ENCODE data around the gene BRK1. TPM values are rescaled to one million over a fixed set of nuclear protein-coding genes. Genes with fewer than 3 reads are reported as not detected.
A peak's percentile ranks its signal among the peaks of the same experiment; 100 is the strongest.

The BRK1 gene
- total and polyA plus RNA-seq, 4 donors: 28.3 to 82.2 (median 67.9) TPM

DNA sequence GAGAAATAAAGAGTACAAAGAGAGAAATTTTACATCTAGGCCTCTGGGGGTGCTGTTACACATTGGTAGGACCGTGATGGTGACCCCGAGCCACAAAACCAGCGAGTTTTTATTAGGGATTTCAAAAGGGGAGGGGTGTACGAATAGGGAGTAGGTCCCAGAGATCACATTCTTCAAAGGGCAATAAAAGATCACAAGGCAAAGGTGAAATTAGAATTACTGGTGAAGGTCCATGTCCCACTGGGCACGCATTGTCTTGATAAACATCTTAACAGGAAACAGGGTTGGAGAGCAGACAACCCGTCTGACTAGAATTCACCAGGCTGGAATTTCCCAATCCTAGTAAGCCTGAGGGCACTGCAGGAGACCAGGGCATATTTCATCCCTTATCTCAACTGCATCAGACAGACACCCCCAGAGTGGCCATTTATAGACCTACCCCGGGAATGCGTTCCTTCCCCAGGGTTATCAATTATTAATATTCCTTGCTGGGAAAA is 53.6 kb downstream of the BRK1 start:
- DNase-seq (ENCODE audit: low spot score): no peak
- Histone ChIP-seq H3K4me3 (ENCODE audit: low read depth in 1 of 3, low read length in 3 of 3) (no peak overlapping the region), H3K9me3 (ENCODE audit: control insufficient read depth in 4 of 4, low read length in 3 of 4) (no peaks in the 10 kb centered on the region), H3K27ac (ENCODE audit: low read depth in 1 of 2, low read length in 2 of 2) (no peak overlapping the region), H3K4me1 (ENCODE audit: control insufficient read depth in 4 of 4, insufficient read depth in 4 of 4, low read length in 3 of 4) (peaks cover 0 to 7% (median 5%) of the 10 kb centered on the region in 4 donors), H3K27me3 (ENCODE audit: control insufficient read depth in 4 of 4, insufficient read depth in 4 of 4, low read length in 3 of 4) (no peaks in the 10 kb centered on the region), H3K36me3 (ENCODE audit: control insufficient read depth in 4 of 4, insufficient read depth in 3 of 4, low read depth in 1 of 4, low read length in 3 of 4) (no peaks in the 10 kb centered on the region), H3K9ac (ENCODE audit: low read depth in 1 of 2, low read length in 2 of 2) (no peak overlapping the region)
- TF ChIP-seq RAD21 (IDR thresholded peaks at IDR 0.05) (peak in 1 of 2 donors; percentile 36), NR2F2 (IDR thresholded peaks at IDR 0.05) (no peak)
- 84% methylated on average over 8 of the region's 8 CpGs for WGBS

- no peak overlapping the region for H3K9ac ChIP-seq (ENCODE audit: low read depth in 1 of 2, low read length in 2 of 2)
- TF ChIP-seq TAF1 (conservative IDR thresholded peaks at IDR 0.05): no peak
- TF ChIP-seq NR2F2 (IDR thresholded peaks at IDR 0.05): no peak
- no peak for TF ChIP-seq HNF4G (IDR thresholded peaks at IDR 0.05)
- no peak for TF ChIP-seq CTCF (IDR thresholded peaks at IDR 0.05; ENCODE audit: low read depth, low read length, missing input control)
- TF ChIP-seq EGR1 (IDR thresholded peaks at IDR 0.05; ENCODE audit: low read depth in 2 of 2): no peak
- TF ChIP-seq, protein P1, sequence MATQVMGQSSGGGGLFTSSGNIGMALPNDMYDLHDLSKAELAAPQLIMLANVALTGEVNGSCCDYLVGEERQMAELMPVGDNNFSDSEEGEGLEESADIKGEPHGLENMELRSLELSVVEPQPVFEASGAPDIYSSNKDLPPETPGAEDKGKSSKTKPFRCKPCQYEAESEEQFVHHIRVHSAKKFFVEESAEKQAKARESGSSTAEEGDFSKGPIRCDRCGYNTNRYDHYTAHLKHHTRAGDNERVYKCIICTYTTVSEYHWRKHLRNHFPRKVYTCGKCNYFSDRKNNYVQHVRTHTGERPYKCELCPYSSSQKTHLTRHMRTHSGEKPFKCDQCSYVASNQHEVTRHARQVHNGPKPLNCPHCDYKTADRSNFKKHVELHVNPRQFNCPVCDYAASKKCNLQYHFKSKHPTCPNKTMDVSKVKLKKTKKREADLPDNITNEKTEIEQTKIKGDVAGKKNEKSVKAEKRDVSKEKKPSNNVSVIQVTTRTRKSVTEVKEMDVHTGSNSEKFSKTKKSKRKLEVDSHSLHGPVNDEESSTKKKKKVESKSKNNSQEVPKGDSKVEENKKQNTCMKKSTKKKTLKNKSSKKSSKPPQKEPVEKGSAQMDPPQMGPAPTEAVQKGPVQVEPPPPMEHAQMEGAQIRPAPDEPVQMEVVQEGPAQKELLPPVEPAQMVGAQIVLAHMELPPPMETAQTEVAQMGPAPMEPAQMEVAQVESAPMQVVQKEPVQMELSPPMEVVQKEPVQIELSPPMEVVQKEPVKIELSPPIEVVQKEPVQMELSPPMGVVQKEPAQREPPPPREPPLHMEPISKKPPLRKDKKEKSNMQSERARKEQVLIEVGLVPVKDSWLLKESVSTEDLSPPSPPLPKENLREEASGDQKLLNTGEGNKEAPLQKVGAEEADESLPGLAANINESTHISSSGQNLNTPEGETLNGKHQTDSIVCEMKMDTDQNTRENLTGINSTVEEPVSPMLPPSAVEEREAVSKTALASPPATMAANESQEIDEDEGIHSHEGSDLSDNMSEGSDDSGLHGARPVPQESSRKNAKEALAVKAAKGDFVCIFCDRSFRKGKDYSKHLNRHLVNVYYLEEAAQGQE (IDR thresholded peaks at IDR 0.05): no peak
- TF ChIP-seq HNF4A (conservative IDR thresholded peaks at IDR 0.05): no peak
- no peaks in the 10 kb centered on the region for H3K27me3 ChIP-seq (ENCODE audit: control insufficient read depth in 4 of 4, insufficient read depth in 4 of 4, low read length in 3 of 4)
- no peaks in the 10 kb centered on the region for H3K9me3 ChIP-seq (ENCODE audit: control insufficient read depth in 4 of 4, low read length in 3 of 4)
- H3K36me3 ChIP-seq (ENCODE audit: control insufficient read depth in 4 of 4, insufficient read depth in 3 of 4, low read depth in 1 of 4, low read length in 3 of 4): no peaks in the 10 kb centered on the region
- no peak overlapping the region for H3K27ac ChIP-seq (ENCODE audit: low read depth in 1 of 2, low read length in 2 of 2)
- H3K4me1 ChIP-seq (ENCODE audit: control insufficient read depth in 4 of 4, insufficient read depth in 4 of 4, low read length in 3 of 4): peaks cover 0 to 10% (median 6%) of the 10 kb centered on the region in 4 donors
- WGBS: 95% methylated on average over 13 of the region's 13 CpGs
- no peak for DNase-seq (ENCODE audit: low spot score)
- H3K4me3 ChIP-seq (ENCODE audit: low read depth in 1 of 3, low read length in 3 of 3): no peak overlapping the region
Observed at GRCh38 chr3:10170915-10171478, 55.5 kb downstream of the BRK1 start.

- H3K4me1 ChIP-seq (ENCODE audit: control insufficient read depth in 4 of 4, insufficient read depth in 4 of 4, low read length in 3 of 4): peaks cover 0 to 10% (median 6%) of the 10 kb centered on the region in 4 donors
- H3K9ac ChIP-seq (ENCODE audit: low read depth in 1 of 2, low read length in 2 of 2): no peak overlapping the region
- WGBS: 89% methylated on average over 10 of the region's 10 CpGs
- no peaks in the 10 kb centered on the region for H3K27me3 ChIP-seq (ENCODE audit: control insufficient read depth in 4 of 4, insufficient read depth in 4 of 4, low read length in 3 of 4)
- H3K4me3 ChIP-seq (ENCODE audit: low read depth in 1 of 3, low read length in 3 of 3): no peak overlapping the region
- no peak for DNase-seq (ENCODE audit: low spot score)
- H3K36me3 ChIP-seq (ENCODE audit: control insufficient read depth in 4 of 4, insufficient read depth in 3 of 4, low read depth in 1 of 4, low read length in 3 of 4): peaks cover 0 to 5% (median 2%) of the 10 kb centered on the region in 4 donors
- peak overlapping the region; percentile 66 to 82 for H3K27ac ChIP-seq (ENCODE audit: low read depth in 1 of 2, low read length in 2 of 2)
- H3K9me3 ChIP-seq (ENCODE audit: control insufficient read depth in 4 of 4, low read length in 3 of 4): no peaks in the 10 kb centered on the region
- TF ChIP-seq CTCF (IDR thresholded peaks at IDR 0.05; ENCODE audit: low read depth, low read length, missing input control) (no peak), RAD21 (IDR thresholded peaks at IDR 0.05) (no peak), GABPA (IDR thresholded peaks at IDR 0.05 in 1 of 2, conservative IDR thresholded peaks at IDR 0.05 in 1 of 2) (no peak), HNF4A (conservative IDR thresholded peaks at IDR 0.05) (no peak), EGR1 (IDR thresholded peaks at IDR 0.05; ENCODE audit: low read depth in 2 of 2) (no peak), JUND (IDR thresholded peaks at IDR 0.05) (no peak)
- TF ChIP-seq, protein P1 (IDR thresholded peaks at IDR 0.05): no peak
- TF ChIP-seq, protein P2, sequence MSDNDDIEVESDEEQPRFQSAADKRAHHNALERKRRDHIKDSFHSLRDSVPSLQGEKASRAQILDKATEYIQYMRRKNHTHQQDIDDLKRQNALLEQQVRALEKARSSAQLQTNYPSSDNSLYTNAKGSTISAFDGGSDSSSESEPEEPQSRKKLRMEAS (IDR thresholded peaks at IDR 0.05): no peak
Observed at GRCh38 chr3:10173095-10173925, 57.8 kb downstream of the BRK1 start.

All from liver (tissue), 9 donors.